Measurements from ENCODE around the gene TM7SF3.

The TM7SF3 gene

DNA sequence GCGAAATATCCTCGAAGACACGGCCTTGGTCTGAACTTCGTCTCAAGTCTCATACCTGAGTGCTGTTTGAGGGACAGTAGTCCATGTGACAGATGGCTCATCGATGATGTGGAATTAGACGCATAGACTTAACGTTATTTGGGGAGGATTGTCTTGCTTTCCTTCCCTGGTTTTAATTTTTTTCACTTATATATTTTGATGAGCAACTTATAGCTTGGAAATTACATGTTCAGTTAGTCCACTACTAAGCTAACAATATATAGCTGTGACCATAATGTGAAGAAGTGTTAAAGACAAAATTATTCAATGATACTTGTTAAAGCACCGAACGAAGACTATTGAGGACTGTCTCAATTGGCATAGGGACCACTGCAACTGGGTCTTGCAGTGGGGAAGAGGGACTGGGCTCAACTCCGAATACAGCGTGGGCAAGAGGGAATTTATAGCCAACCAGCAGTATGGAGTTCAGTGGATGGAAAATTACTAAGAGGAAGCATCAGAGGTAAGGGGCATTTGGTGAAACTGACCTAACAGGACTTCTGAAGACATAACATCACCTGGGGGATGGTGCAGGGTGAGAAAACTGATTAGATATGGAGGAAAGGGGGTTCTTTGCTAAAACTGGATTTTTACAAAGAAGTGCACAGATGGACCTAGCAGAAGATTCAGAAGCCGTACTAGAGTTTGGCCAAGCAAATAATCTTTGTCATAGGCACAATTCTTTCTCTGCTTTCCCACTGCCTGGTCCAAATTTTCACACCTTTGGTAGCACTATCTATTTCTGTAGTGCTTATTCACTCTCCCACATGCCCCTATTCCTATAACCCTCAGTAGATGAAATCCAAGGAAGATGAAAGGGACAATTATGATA is 910 bp upstream of the TM7SF3 start:
- DNase-seq, result no peak

- DNase-seq, result no peak
Observed at GRCh38 chr12:27013611-27014084, 536 bp downstream of the TM7SF3 start.

DNA sequence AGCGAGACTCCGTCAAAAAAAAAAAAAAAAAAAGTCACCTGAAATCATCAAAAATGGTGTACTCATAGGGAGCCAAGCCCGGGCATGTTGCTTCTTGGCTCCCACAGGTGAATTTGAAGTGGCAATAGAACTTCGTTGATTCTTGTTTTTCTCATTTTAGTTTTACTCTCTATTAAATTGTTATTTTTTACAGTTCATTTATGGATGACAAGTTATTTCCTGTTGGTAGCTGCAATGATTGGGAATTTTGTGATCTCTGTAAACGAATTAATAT is 1.3 kb downstream of the TM7SF3 start:
- DNase-seq, result no peak

GRCh38 chr12:27012239-27012981 is 1.8 kb downstream of the TM7SF3 start:
- DNase-seq, result no peak

DNA sequence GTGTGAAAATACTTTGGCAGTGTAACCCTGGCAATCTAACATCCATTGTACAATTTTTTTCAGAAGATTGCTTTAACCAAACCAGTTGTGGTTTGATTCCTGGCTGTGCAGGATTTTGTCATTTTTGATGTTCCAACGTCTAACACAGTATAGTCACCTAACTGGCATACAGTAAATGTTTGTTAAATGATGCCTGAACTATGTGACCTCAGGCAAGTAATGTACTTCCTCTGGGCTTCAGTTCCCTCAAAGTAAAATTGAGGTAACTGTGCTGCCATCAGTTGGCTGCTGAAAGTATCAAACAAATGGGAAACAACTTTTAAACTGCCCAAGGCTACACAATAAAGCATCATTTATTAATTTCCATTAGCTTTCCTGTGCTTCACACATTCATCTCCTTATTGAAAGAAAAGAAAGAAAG is 4.3 kb downstream of the TM7SF3 start:
- no peak for DNase-seq

GRCh38 chr12:27008081-27008480 is 6.1 kb downstream of the TM7SF3 start:
- no peak for DNase-seq

DNA sequence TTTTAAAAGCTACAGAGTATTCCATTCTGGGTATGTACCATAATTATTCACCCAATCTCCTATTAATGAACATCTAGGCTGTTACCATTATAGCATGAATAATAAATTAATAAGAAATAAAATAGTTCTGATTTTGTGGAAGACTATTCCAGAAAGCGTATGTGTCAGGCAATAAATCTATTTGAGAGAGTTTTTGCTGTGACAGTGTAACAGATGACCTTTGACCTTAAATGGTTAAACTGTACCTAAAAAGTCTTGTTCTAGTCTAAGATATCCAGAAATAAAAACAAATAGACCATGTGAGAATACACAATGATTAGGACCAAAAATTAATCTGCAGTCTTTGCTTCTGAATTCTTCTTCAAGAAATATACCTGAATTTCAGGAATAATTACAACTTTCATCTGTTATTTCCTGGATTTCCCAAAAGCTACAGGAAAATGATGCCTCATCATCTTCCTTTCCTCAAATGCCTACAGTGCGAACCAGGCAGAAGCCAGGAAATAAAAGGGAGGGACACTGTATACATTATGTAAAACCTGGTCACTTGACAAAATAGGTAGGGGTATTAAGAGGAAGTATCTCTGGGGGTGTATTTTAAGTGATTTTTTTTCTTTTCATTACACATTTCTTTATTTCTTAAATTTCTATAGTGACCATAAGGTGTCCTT is 7.3 kb downstream of the TM7SF3 start:
- no peak for DNase-seq

DNA sequence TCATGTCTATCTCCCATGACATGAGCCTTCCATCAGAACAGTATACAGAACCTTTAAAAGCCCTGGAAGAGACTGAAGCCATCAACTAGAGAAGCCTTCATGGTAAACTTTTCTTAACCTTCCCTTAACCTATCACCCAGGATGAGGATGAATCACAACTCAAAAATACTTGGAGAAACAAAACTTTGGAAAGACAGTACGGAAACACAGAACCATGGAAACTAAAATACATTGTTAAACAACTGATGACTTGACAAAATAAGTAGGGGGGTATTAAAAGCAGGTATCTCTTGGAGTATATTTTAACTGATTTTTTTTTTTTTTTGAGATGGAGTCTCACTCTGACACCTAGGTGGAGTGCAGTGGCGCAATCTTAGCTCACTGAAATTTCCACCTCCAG is 8.7 kb downstream of the TM7SF3 start:
- DNase-seq, result no peak

DNA sequence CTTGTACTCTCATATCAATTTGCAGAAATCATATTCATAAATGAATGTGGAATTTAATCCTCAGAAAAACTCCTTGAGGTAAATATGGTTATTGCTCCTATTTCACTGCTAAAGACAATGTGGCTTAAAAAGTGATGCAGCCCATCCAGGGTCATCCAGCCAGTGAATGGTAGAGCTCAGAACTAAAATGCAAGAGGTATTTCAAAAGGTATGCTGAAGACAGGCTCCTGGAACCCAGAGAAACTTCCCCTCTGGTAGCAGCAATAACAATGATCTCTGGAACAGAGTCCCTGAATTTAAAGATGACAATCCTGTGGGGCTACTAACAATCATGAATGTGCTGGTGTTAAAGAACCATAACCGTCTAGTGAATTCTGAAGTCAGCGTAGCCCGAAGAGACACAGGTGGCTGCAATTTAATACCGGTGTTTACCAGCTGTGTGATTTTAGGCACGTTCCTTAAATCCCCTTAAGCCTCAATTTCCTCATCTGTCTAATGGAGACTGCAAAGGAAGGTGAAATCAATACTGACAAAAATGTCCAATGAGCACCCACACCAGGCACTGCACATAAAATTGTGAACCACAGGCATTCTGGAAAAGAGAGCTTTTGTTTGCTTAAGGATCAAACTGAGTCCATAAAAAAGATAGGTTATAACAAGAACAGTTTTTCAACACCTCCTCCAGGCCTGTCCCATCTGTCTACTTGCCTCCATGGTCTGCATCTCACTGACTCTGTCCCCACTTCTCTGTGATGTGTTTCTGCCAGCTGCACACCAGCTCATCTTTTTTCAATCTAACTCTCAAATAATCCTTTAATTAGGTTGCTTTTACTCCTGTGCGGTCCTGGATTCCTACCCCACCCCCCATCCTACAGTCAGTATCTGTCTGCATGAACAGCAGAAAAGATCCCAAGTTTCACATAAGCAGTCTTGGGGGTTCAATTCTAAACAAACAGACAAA is 10.5 kb downstream of the TM7SF3 start:
- DNase-seq, result no peak

GRCh38 chr12:27002141-27002540 is 12.0 kb downstream of the TM7SF3 start:
- DNase-seq, result no peak

DNA sequence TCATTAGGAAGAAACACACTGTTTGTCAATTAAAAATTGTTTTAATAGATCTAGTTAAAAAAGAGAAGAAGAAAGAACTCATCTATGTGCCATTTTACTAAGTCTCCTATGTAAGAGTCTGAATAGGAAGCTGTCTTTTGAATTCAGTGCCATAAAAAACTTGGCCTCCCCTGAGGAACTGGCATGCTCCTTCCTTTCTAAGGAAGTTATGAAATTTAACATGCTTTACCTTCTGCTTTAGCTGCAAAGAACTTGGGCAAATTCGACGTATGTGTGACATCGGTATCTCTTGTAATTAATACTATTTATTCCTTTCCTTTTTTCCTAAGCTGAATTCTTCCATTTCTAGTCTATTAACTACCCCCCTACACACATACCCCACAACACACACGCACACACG is 12.5 kb downstream of the TM7SF3 start:
- no peak for DNase-seq

GRCh38 chr12:27000961-27001360 is 13.2 kb downstream of the TM7SF3 start:
- DNase-seq, result no peak

DNA sequence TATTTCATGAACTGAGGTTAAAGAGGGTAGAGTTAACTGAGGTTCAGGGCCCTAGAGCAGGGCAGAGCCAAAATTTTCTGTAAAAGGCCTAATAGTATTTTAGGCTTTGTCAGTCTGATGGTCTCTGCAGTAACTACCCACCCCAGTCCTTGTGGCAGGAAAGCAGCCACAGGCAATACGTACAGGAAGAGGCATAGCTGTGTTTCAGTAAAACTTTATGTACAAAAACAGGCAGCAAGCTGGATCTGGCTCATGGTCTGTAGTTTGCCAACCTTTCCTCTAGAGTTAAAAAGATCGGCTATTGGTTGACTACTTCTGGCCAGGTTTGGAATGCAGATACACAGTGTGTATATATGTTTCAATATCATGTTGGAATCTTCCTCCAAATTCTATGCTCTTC is 17.2 kb downstream of the TM7SF3 start:
- no peak for DNase-seq

DNA sequence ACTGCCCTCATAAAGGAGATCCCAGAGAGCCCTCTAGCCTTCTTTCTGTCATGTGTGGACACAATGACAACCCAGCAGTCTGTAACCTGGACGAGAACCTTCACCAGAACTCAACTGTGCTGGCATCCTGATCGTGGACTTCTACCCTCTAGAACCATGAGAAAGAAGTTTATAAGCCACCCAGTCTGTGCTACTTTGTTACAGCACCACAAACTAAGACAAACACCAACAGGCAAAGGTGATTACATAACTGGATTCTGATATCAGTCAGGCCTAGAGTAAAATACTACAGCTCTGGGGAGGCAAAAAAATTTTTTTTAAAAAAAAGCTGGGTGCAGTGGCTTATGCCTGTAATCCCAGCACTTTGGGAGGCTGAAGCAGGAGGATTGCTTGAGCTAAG is 18.5 kb downstream of the TM7SF3 start:
- DNase-seq, result no peak

DNA sequence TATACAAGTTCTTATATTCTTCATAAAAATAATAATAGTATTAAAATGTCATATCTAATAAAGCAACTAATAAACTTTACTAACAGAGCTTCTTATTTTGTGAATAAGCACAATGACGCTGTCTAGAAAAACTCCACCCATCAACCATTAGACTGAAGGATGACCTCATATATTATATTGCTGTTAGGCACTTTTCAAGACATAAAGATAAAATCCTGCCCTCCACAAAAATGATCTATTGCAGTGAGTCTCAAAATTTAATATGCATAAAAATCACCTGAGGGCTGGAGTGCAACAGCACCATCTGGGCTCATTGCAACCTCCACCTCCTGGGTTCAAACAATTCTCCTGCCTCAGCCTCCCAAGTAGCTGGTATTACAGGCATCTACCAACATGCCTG is 20.1 kb downstream of the TM7SF3 start:
- no peak for DNase-seq

DNA sequence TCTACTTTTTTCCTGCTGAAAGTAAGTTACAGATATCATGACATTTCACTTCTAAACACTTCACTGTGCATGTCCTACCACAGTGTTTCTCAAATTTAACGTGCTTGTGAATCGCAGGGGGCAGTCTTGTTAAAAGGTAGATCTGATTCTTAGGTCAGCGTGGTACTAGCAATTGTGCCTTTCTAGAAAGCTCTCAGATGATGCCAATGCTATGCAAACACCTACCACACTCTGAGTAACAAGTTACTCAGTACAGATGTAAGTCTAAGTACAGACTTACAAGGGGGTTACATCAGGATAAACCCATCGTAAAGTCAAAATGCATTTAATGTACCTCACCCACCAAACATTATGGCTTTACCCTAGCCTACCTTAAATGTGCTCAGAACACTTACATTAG is 22.4 kb downstream of the TM7SF3 start:
- DNase-seq, result no peak

DNA sequence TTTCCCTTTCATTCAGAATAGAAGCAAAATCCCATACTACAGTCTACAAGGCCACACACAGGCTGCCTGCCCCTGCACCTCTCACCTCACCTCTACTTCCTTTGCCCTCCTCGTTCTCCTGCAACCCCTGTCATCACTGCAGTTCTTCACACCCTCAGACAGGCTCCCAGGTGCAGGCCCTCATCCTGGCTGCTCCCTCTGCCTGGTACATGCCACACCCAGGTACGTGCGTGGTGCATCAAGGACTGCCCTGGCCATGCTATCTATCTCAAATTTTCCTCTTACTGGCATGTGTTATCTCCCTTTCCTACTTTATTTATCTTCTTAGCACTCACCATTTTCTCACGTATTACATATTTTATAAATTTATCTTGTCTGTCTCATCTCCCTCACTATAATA is 24.3 kb downstream of the TM7SF3 start:
- no peak for DNase-seq

DNA sequence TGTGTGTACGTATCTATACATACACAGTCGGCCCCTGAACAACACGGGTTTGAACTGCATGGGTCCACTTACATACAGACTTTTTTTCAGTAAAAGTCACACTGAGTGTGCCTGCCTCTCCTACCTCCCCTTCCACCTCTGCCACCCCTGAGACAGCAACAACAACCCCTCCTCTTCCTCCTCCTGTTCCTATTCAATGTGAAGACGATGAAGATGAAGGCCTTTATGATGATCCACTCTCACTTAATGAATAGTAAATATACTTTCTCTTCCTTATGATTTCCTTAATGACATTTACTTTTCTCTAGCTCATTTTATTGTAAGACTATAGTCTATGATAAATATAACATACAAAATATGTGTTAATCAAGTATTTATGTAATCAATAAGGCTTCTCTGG is 25.5 kb downstream of the TM7SF3 start:
- no peak for DNase-seq

GRCh38 chr12:26987634-26988424 is 26.4 kb downstream of the TM7SF3 start:
- no peak for DNase-seq

DNA sequence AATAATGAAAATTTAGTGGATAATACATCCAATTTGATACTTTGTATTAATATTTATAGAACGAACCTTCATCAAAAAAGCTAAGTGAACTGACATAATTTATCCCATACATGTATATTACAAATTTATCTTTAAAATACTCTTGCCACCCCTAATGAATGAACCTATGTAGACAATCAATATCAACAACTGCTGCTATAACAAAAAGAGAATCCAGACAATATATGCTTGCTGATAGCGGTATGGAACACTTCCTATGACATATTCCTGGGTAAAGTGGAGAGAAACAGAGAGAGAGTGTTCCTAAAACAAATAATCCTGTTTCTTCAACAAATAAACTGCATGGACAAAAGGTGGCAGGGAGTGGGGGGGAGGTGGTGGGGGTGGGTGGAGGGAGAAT is 31.3 kb downstream of the TM7SF3 start:
- DNase-seq, result no peak

GRCh38 chr12:26979733-26980132 is 34.5 kb downstream of the TM7SF3 start:
- DNase-seq, result no peak

- DNase-seq, result no peak
Observed at GRCh38 chr12:26978801-26979200, 35.4 kb downstream of the TM7SF3 start.
